ENCODE results near the gene MOB3B.

DNA sequence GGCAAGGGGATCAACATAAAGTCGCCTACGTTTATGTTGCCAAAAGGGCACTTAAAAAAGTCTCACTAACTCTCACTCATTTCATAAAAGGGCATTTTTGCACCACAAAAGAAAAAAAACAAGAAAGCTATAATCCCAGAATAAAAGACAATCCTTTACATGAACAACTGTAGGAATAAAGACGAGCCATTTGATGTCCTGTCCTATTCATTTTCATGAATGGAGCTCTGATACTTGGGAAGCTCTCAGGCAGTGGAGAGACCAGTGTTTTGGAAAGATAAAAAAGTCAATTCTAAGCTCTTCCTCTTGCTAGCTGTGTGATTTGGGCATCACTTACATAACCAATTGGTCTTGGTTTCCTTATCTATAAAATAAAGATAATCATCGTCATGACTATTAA lies 137.2 kb downstream of the MOB3B start:
- TF ChIP-seq ELF1 (IDR thresholded peaks at IDR 0.05) (no peak), JUND (IDR thresholded peaks at IDR 0.05) (no peak), SIN3A (IDR thresholded peaks at IDR 0.05; ENCODE audit: borderline replicate concordance, low read depth, low read length) (no peak), RXRA (IDR thresholded peaks at IDR 0.05; ENCODE audit: borderline replicate concordance, low read depth) (no peak)
- TF ChIP-seq, protein P1, sequence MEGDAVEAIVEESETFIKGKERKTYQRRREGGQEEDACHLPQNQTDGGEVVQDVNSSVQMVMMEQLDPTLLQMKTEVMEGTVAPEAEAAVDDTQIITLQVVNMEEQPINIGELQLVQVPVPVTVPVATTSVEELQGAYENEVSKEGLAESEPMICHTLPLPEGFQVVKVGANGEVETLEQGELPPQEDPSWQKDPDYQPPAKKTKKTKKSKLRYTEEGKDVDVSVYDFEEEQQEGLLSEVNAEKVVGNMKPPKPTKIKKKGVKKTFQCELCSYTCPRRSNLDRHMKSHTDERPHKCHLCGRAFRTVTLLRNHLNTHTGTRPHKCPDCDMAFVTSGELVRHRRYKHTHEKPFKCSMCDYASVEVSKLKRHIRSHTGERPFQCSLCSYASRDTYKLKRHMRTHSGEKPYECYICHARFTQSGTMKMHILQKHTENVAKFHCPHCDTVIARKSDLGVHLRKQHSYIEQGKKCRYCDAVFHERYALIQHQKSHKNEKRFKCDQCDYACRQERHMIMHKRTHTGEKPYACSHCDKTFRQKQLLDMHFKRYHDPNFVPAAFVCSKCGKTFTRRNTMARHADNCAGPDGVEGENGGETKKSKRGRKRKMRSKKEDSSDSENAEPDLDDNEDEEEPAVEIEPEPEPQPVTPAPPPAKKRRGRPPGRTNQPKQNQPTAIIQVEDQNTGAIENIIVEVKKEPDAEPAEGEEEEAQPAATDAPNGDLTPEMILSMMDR (IDR thresholded peaks at IDR 0.05), result no peak
- TF ChIP-seq, protein P2, sequence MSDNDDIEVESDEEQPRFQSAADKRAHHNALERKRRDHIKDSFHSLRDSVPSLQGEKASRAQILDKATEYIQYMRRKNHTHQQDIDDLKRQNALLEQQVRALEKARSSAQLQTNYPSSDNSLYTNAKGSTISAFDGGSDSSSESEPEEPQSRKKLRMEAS (IDR thresholded peaks at IDR 0.05; ENCODE audit: low read depth), result no peak
